PC-3 (cell line): ENCODE measurements around the gene SNCAIP. TPM values are rescaled to one million over a fixed set of nuclear protein-coding genes. Genes with fewer than 3 reads are reported as not detected.

Experiments used
- ATAC-seq: fragments of 200-7000 bp; cut with Tn5 transposase; 2 replicates; pipeline ENCODE4 v1.9.1; 2020; ENCODE audit warnings: mild to moderate bottlenecking, moderate library complexity
- BruUV-seq: library from RNA; stranded (reverse); fragments of 400-500 nt; replicated peaks from 2 replicates; lab custom pipeline; 2021; lab: Mats Ljungman, UMichigan
- CTCF ChIA-PET: fragments of 300-600 bp; sonication (Branson Sonifier 250); formaldehyde crosslinking; loops from one replicate; lab custom pipeline; 2022; ENCODE audit warnings: antibody characterized with exemption; lab: Charles Lee
- POLR2A ChIA-PET: fragments of 300-600 bp; sonication (Branson Sonifier 250); formaldehyde crosslinking; loops from one replicate; lab custom pipeline; 2022; ENCODE audit warnings: antibody characterized with exemption; ENCODE audit not compliant: unreplicated experiment; lab: Charles Lee
- DNase-seq: peaks from one replicate; pipeline ENCODE4 v3.0.0-alpha.2; 2015
- H2AFZ ChIP-seq: fragments of 300-600 bp; sonication (generic); 2 replicates; pipeline ENCODE4 v1.6.0; 2016; ENCODE audit warnings: antibody characterized with exemption, low read length
- H3F3A ChIP-seq: fragments of 300-600 bp; sonication (generic); one replicate; pipeline ENCODE4 v1.6.0; 2017; ENCODE audit warnings: antibody characterized with exemption, low read length, control low read depth, mild to moderate bottlenecking; ENCODE audit not compliant: unreplicated experiment
- H3K27ac ChIP-seq: fragments of 300-600 bp; sonication (generic); 2 replicates; pipeline ENCODE4 v1.5.1; 2016; ENCODE audit warnings: mild to moderate bottlenecking, low read length
- H3K27me3 ChIP-seq: fragments of 300-600 bp; sonication (generic); 2 replicates; pipeline ENCODE4 v1.6.1; 2016; ENCODE audit warnings: low read length, mixed read lengths
- H3K36me3 ChIP-seq: fragments of 300-600 bp; sonication (generic); 2 replicates; pipeline ENCODE4 v1.6.1; 2016; ENCODE audit warnings: low read depth, mixed run types, low read length, mixed read lengths
- H3K4me1 ChIP-seq: fragments of 300-600 bp; sonication (generic); 2 replicates; pipeline ENCODE4 v1.5.1; 2016; ENCODE audit warnings: low read length; ENCODE audit not compliant: insufficient read depth
- H3K4me2 ChIP-seq: fragments of 300-600 bp; sonication (generic); 2 replicates; pipeline ENCODE4 v1.6.0; 2016; ENCODE audit warnings: low read length
- H3K4me3 ChIP-seq: fragments of 300-600 bp; sonication (generic); 2 replicates; pipeline ENCODE4 v1.5.1; 2016; ENCODE audit warnings: mild to moderate bottlenecking, low read length, mixed read lengths
- H3K79me2 ChIP-seq: fragments of 300-600 bp; sonication (generic); 2 replicates; pipeline ENCODE4 v1.6.1; 2017; ENCODE audit warnings: low read length, mixed read lengths
- H3K9ac ChIP-seq: fragments of 300-600 bp; sonication (generic); 2 replicates; pipeline ENCODE4 v1.6.0; 2016; ENCODE audit warnings: mild to moderate bottlenecking, low read length
- H3K9me2 ChIP-seq: fragments of 300-600 bp; sonication (generic); replicated peaks from 2 replicates; pipeline ENCODE4 v1.6.1; 2016; ENCODE audit warnings: mixed run types, low read length, mixed read lengths
- H3K9me3 ChIP-seq: fragments of 300-600 bp; sonication (generic); 2 replicates; pipeline ENCODE4 v1.6.1; 2016; ENCODE audit warnings: low read length, mixed read lengths
- H4K20me1 ChIP-seq: fragments of 300-600 bp; sonication (generic); 2 replicates; pipeline ENCODE4 v1.6.1; 2016; ENCODE audit warnings: low read length, mixed read lengths
- EZH2 ChIP-seq: fragments of 300-600 bp; sonication (generic); IDR thresholded peaks from one replicate; pipeline ENCODE4 v1.6.1; 2017; ENCODE audit warnings: antibody characterized with exemption, mild to moderate bottlenecking, low read length; ENCODE audit not compliant: unreplicated experiment
- EZH2phosphoT487 ChIP-seq: fragments of 300-600 bp; sonication (generic); IDR thresholded peaks from 2 replicates; pipeline ENCODE4 v1.6.1; 2018; ENCODE audit warnings: mild to moderate bottlenecking, antibody characterized with exemption, low read length, borderline replicate concordance
- intact Hi-C: fragments of 100-400 bp; cut with micrococcal nuclease; formaldehyde crosslinking; loops from 2 replicates; pipeline ENCODE4 v1.9.0; 2023
- total RNA-seq: library from RNA; depleted of rRNA; stranded (reverse); fragments of >200 nt; gene quantifications from 2 replicates; pipeline ENCODE4 v1.2.3, GENCODE V29; 2014
- TF ChIP-seq, protein P1 (sequence below): fragments of 300-600 bp; sonication (generic); conservative IDR thresholded peaks from 2 replicates; pipeline ENCODE4 v1.5.1; 2017; ENCODE audit warnings: antibody characterized with exemption, low read depth, mild to moderate bottlenecking, low read length

The SNCAIP gene
- total RNA-seq, 1 experiment from 2014 or later, result not detected

- POLR2A ChIA-PET, result no interaction called here
- Histone ChIP-seq H3K4me3 (no peak overlapping the region), H3K9ac (no peak overlapping the region), H3K4me1 (no peaks in the 10 kb centered on the region), H3K36me3 (no peaks in the 10 kb centered on the region), H3K9me2 (no peaks in the 10 kb centered on the region), H2AFZ (no peak overlapping the region), H3K27ac (no peak overlapping the region), H3K79me2 (no peaks in the 10 kb centered on the region), H3K9me3 (no peaks in the 10 kb centered on the region), H4K20me1 (no peaks in the 10 kb centered on the region), H3K4me2 (no peak overlapping the region), H3F3A (no peaks in the 10 kb centered on the region), H3K27me3 (peaks cover 12% of the 10 kb centered on the region; the same call in 1 of the 2 replicates)
- no peak for DNase-seq
- TF ChIP-seq, protein P1, sequence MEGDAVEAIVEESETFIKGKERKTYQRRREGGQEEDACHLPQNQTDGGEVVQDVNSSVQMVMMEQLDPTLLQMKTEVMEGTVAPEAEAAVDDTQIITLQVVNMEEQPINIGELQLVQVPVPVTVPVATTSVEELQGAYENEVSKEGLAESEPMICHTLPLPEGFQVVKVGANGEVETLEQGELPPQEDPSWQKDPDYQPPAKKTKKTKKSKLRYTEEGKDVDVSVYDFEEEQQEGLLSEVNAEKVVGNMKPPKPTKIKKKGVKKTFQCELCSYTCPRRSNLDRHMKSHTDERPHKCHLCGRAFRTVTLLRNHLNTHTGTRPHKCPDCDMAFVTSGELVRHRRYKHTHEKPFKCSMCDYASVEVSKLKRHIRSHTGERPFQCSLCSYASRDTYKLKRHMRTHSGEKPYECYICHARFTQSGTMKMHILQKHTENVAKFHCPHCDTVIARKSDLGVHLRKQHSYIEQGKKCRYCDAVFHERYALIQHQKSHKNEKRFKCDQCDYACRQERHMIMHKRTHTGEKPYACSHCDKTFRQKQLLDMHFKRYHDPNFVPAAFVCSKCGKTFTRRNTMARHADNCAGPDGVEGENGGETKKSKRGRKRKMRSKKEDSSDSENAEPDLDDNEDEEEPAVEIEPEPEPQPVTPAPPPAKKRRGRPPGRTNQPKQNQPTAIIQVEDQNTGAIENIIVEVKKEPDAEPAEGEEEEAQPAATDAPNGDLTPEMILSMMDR, result no peak
- TF ChIP-seq EZH2phosphoT487, result no peak
- TF ChIP-seq EZH2, result no peak
- ATAC-seq, result no peak
- BruUV-seq, result no TSS peak
- intact Hi-C loops, result no loop called here
- CTCF ChIA-PET, result no interaction called here
Observed at GRCh38 chr5:122398016-122398415, 86.0 kb downstream of the SNCAIP start.

DNA sequence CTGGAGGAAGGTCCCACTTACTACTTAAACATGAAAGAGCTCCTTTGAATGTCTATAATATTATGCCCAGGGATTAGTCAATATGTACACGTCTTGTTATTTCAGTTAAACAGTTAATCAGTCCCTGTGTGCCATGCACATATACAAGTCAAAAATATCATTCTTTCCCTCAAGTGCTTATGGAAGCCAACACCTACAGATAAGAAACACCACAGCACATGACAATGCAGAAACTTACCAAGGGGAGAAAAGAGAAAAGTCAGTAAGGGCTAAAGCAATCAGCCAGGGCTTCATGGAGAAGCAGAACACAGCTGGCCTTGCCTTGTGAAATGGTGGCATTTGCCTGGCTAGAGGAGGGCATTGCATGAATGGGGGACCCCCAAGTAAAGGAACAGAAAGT lies 88.3 kb downstream of the SNCAIP start:
- H2AFZ ChIP-seq, result no peak overlapping the region
- POLR2A ChIA-PET, result no interaction called here
- no peaks in the 10 kb centered on the region for H3K4me1 ChIP-seq
- H3K79me2 ChIP-seq, result no peaks in the 10 kb centered on the region
- H3K9me2 ChIP-seq, result no peaks in the 10 kb centered on the region
- intact Hi-C loops, result no loop called here
- H4K20me1 ChIP-seq, result no peaks in the 10 kb centered on the region
- no peak overlapping the region for H3K27ac ChIP-seq
- no peaks in the 10 kb centered on the region for H3K9me3 ChIP-seq
- H3K4me3 ChIP-seq, result no peak overlapping the region
- no TSS peak for BruUV-seq
- DNase-seq, result no peak
- no peak overlapping the region for H3K9ac ChIP-seq
- H3F3A ChIP-seq, result no peaks in the 10 kb centered on the region
- no peak overlapping the region for H3K4me2 ChIP-seq
- H3K27me3 ChIP-seq, result peaks cover 5% of the 10 kb centered on the region; the same call in 1 of the 2 replicates
- TF ChIP-seq EZH2phosphoT487, result no peak
- TF ChIP-seq EZH2, result no peak
- TF ChIP-seq, protein P1, result no peak
- ATAC-seq, result no peak
- no peaks in the 10 kb centered on the region for H3K36me3 ChIP-seq
- CTCF ChIA-PET, result no interaction called here

- Histone ChIP-seq H3K79me2 (no peaks in the 10 kb centered on the region), H3K36me3 (no peaks in the 10 kb centered on the region), H3K4me2 (no peak overlapping the region), H3K4me3 (no peak overlapping the region), H3K9me2 (no peaks in the 10 kb centered on the region), H3K9ac (no peak overlapping the region), H3K27ac (no peak overlapping the region), H4K20me1 (no peaks in the 10 kb centered on the region), H3K27me3 (peaks cover 2% of the 10 kb centered on the region; the same call in 1 of the 2 replicates), H2AFZ (no peak overlapping the region), H3F3A (no peaks in the 10 kb centered on the region), H3K9me3 (no peaks in the 10 kb centered on the region), H3K4me1 (no peaks in the 10 kb centered on the region)
- ATAC-seq, result no peak
- ChIA-PET POLR2A (no interaction called here), CTCF (no interaction called here)
- DNase-seq, result no peak
- no TSS peak for BruUV-seq
- no peak for TF ChIP-seq EZH2phosphoT487
- no peak for TF ChIP-seq EZH2
- intact Hi-C loops, result no loop called here
Observed at GRCh38 chr5:122400938-122401337, 88.9 kb downstream of the SNCAIP start.
